GM12878 (cell line): ENCODE results near the gene RNLS. TPM values are rescaled to one million over a fixed set of nuclear protein-coding genes. Genes with fewer than 3 reads are reported as not detected.

Experiments used
- ATAC-seq: fragments of 200-7000 bp; cut with Tn5 transposase; 3 replicates; pipeline ENCODE4 v1.9.1; 2020; ENCODE audit warnings: mild to moderate bottlenecking, moderate library complexity
- BruUV-seq: library from RNA; stranded (reverse); fragments of 400-500 nt; replicated peaks from 2 replicates; lab custom pipeline; 2021; lab: Mats Ljungman, UMichigan
- CTCF ChIA-PET: fragments of 300-600 bp; sonication (Branson Sonifier 250); formaldehyde crosslinking; extraction: SDS; loops from one replicate; lab custom pipeline; 2021; ENCODE audit warnings: inconsistent platforms; lab: Yijun Ruan, JAX
- POLR2A ChIA-PET: fragments of 350-600 bp; formaldehyde crosslinking; extraction: SDS; loops from one replicate; lab custom pipeline; 2021; ENCODE audit warnings: inconsistent platforms; lab: Charles Lee
- RAD21 ChIA-PET: fragments of 300-600 bp; sonication (Branson Sonifier 250); formaldehyde crosslinking; loops from one replicate; lab custom pipeline; 2023; ENCODE audit warnings: antibody characterized with exemption; ENCODE audit not compliant: unreplicated experiment; lab: Charles Lee
- SMC1A ChIA-PET: fragments of 300-600 bp; sonication (Branson Sonifier 250); formaldehyde crosslinking; loops from one replicate; lab custom pipeline; 2023; ENCODE audit not compliant: unreplicated experiment, uncharacterized antibody; lab: Charles Lee
- DNase-seq: peaks from one replicate; pipeline ENCODE4 v3.0.0-alpha.2; 2011; ENCODE audit warnings: low read depth, low spot score
- FAIRE-seq: peaks from 3 replicates; lab custom pipeline; 2011; peaks lifted over from hg19 to GRCh38; lab: Jason Lieb, UNC
- H2AFZ ChIP-seq: 2 replicates; pipeline ENCODE4 v1.6.0; 2011; ENCODE audit warnings: low read depth, low read length, control low read depth; ENCODE audit not compliant: control insufficient read depth
- H3K27ac ChIP-seq: 2 replicates; pipeline ENCODE4 v1.5.1; 2011; ENCODE audit warnings: control low read depth; ENCODE audit not compliant: control insufficient read depth, insufficient read depth
- H3K27me3 ChIP-seq, 2 experiments: replicated peaks in 1 of 2; 2 replicates each; pipeline versions ENCODE4 v1.6.0 to v1.6.1; 2011; ENCODE audit warnings: low read length in 1 of 2; ENCODE audit not compliant: control insufficient read depth in 2 of 2, insufficient read depth in 2 of 2
- H3K36me3 ChIP-seq, 2 experiments: 2 replicates each; pipeline ENCODE4 v1.5.1; 2011; ENCODE audit warnings: low read length in 1 of 2; ENCODE audit not compliant: control insufficient read depth in 2 of 2, insufficient read depth in 2 of 2
- H3K4me1 ChIP-seq: 2 replicates; pipeline ENCODE4 v1.6.1; 2011; ENCODE audit warnings: mild to moderate bottlenecking, low read length, moderate library complexity, mixed read lengths; ENCODE audit not compliant: control insufficient read depth, insufficient read depth
- H3K4me2 ChIP-seq: 2 replicates; pipeline ENCODE4 v1.6.0; 2011; ENCODE audit warnings: control low read depth; ENCODE audit not compliant: control insufficient read depth, insufficient read depth
- H3K4me3 ChIP-seq: fragments of 200-600 bp; sonication (generic); 2 replicates; pipeline ENCODE4 v1.5.1; 2016
- H3K79me2 ChIP-seq: 2 replicates; pipeline ENCODE4 v1.6.0; 2011; ENCODE audit warnings: low read length; ENCODE audit not compliant: control insufficient read depth, insufficient read depth
- H3K9ac ChIP-seq: 2 replicates; pipeline ENCODE4 v1.8.0; 2011; ENCODE audit warnings: low read length, control low read depth, mixed read lengths; ENCODE audit not compliant: control insufficient read depth, insufficient read depth
- H3K9me3 ChIP-seq: replicated peaks from 3 replicates; pipeline ENCODE4 v1.5.1; 2011; ENCODE audit warnings: mild to moderate bottlenecking, low read length; ENCODE audit not compliant: control insufficient read depth, insufficient read depth
- H4K20me1 ChIP-seq: 2 replicates; pipeline ENCODE4 v1.6.0; 2011; ENCODE audit not compliant: control insufficient read depth, insufficient read depth
- CBX3 ChIP-seq: fragments of 200-600 bp; sonication (generic); IDR thresholded peaks from 2 replicates; pipeline ENCODE4 v1.6.1; 2016; ENCODE audit warnings: low read depth, borderline replicate concordance
- CHD1 ChIP-seq: IDR thresholded peaks from 2 replicates; pipeline ENCODE4 v1.6.1; 2012; ENCODE audit warnings: low read depth, low read length, improper control_type of control experiment
- CHD4 ChIP-seq: fragments of 200-600 bp; sonication (generic); IDR thresholded peaks from 2 replicates; pipeline ENCODE4 v1.6.1; 2016; ENCODE audit warnings: mild to moderate bottlenecking
- FOXM1 ChIP-seq: IDR thresholded peaks from 2 replicates; pipeline ENCODE4 v1.6.1; 2012; ENCODE audit warnings: low read depth, mild to moderate bottlenecking, inconsistent platforms, low read length, moderate library complexity
- GATAD2B ChIP-seq: fragments of 450-650 bp; conservative IDR thresholded peaks from 2 replicates; pipeline ENCODE4 v1.6.1; 2017; ENCODE audit warnings: low read depth, mild to moderate bottlenecking, moderate library complexity
- HDGF ChIP-seq: fragments of 450-650 bp; IDR thresholded peaks from 2 replicates; pipeline ENCODE4 v1.6.1; 2016; ENCODE audit warnings: antibody characterized with exemption
- IKZF1 ChIP-seq: fragments of 450-650 bp; conservative IDR thresholded peaks from 2 replicates; pipeline ENCODE4 v1.6.1; 2017; ENCODE audit warnings: antibody characterized with exemption, mild to moderate bottlenecking
- MTA2 ChIP-seq: fragments of 450-650 bp; IDR thresholded peaks from 2 replicates; pipeline ENCODE4 v1.6.1; 2016; ENCODE audit warnings: low read depth, mild to moderate bottlenecking, moderate library complexity
- MTA3 ChIP-seq: IDR thresholded peaks from 2 replicates; pipeline ENCODE4 v1.6.1; 2012; ENCODE audit warnings: low read length, inconsistent platforms, borderline replicate concordance
- MYB ChIP-seq: fragments of 150-350 bp; IDR thresholded peaks from 2 replicates; pipeline ENCODE4 v1.6.1; 2014; ENCODE audit warnings: mild to moderate bottlenecking, low read depth, low read length, borderline replicate concordance
- NFYA ChIP-seq: IDR thresholded peaks from 2 replicates; pipeline ENCODE4 v1.6.1; 2011; ENCODE audit warnings: low read depth, mild to moderate bottlenecking, low read length, improper control_type of control experiment, borderline replicate concordance
- SREBF2 ChIP-seq: IDR thresholded peaks from 2 replicates; pipeline ENCODE4 v1.6.1; 2012; ENCODE audit warnings: mild to moderate bottlenecking, low read length
- ZNF207 ChIP-seq: fragments of 450-650 bp; IDR thresholded peaks from 2 replicates; pipeline ENCODE4 v1.6.1; 2014; ENCODE audit warnings: antibody characterized with exemption, mild to moderate bottlenecking, borderline replicate concordance
- ZNF217 ChIP-seq: fragments of 450-650 bp; IDR thresholded peaks from 2 replicates; pipeline ENCODE4 v1.6.1; 2017; ENCODE audit warnings: antibody characterized with exemption, mild to moderate bottlenecking
- ZNF24 ChIP-seq: fragments of 450-650 bp; IDR thresholded peaks from 2 replicates; pipeline ENCODE4 v1.6.1; 2017; ENCODE audit warnings: antibody characterized with exemption, mild to moderate bottlenecking
- ZNF274 ChIP-seq: IDR thresholded peaks from one replicate; pipeline ENCODE4 v1.8.0; 2011; ENCODE audit not compliant: insufficient read length, insufficient read depth
- WGBS: methylation state at CpG from one replicate; pipeline ENCODE4 v1.1.6; 2016; ENCODE audit warnings: low lambda C conversion rate; ENCODE audit not compliant: insufficient replicate concordance, insufficient coverage; ENCODE audit errors: missing lambda C conversion rate; 5-methylcytosine and 5-hydroxymethylcytosine counted together
- in situ Hi-C: fragments of 300-500 bp; cut with MboI; formaldehyde crosslinking; loops from 9 replicates; pipeline ENCODE4 v1.14.3; 2018; ENCODE audit warnings: mixed read lengths
- intact Hi-C: fragments of 100-400 bp; cut with micrococcal nuclease; formaldehyde crosslinking; loops from one replicate; pipeline ENCODE4 v1.14.2; 2022; ENCODE audit not compliant: unreplicated experiment
- polyA plus RNA-seq, 11 experiments: library from polyadenylated mRNA; depleted of rRNA in 4 of 11; unstranded in 6 of 11; stranded (reverse) in 5 of 11; fragments of >200 nt; fragmentation: Nextera tagmentation in 4 of 11; fragmentation: Illumina TruSeq in 1 of 11; extraction: Ambion mirVana in 4 of 11; extraction: Trizol in 1 of 11; gene quantifications; 1 replicate in 1 of 11; 2 replicates in 10 of 11; pipeline versions ENCODE4 v1.2.1 to v1.2.3, GENCODE V29; 2011 to 2016; ENCODE audit warnings: inconsistent platforms in 2 of 11, missing spikeins in 2 of 11, low read depth in 1 of 11
- total RNA-seq, 4 experiments: library from RNA; depleted of rRNA in 3 of 4; stranded (reverse); fragments of >200 nt in 3 of 4; fragmentation: Illumina TruSeq in 1 of 4; extraction: Trizol in 1 of 4; gene quantifications; 2 replicates each; pipeline versions ENCODE4 v1.2.1 to v1.2.3, GENCODE V29; 2013 to 2021
- TF ChIP-seq, protein P1 (sequence below): fragments of 450-650 bp; IDR thresholded peaks from 2 replicates; pipeline ENCODE4 v1.6.1; 2016; ENCODE audit warnings: mild to moderate bottlenecking
- TF ChIP-seq, protein P2 (sequence below): fragments of 450-650 bp; IDR thresholded peaks from 2 replicates; pipeline ENCODE4 v1.6.1; 2018; ENCODE audit warnings: mild to moderate bottlenecking, low read depth, moderate library complexity; ENCODE audit not compliant: partially characterized antibody
- TF ChIP-seq, protein P3 (sequence below): IDR thresholded peaks from 2 replicates; pipeline ENCODE4 v1.6.1; 2011; ENCODE audit warnings: borderline replicate concordance, low read depth, mild to moderate bottlenecking, moderate library complexity, low read length; ENCODE audit not compliant: insufficient read depth, poor library complexity, severe bottlenecking

The RNLS gene
- total and polyA plus RNA-seq, 10 of the 15 experiments (the other 5 are each of a cell fraction or from before 2014, with no cell fraction given): 3.4 to 6.7 (median 4.6) TPM

DNA sequence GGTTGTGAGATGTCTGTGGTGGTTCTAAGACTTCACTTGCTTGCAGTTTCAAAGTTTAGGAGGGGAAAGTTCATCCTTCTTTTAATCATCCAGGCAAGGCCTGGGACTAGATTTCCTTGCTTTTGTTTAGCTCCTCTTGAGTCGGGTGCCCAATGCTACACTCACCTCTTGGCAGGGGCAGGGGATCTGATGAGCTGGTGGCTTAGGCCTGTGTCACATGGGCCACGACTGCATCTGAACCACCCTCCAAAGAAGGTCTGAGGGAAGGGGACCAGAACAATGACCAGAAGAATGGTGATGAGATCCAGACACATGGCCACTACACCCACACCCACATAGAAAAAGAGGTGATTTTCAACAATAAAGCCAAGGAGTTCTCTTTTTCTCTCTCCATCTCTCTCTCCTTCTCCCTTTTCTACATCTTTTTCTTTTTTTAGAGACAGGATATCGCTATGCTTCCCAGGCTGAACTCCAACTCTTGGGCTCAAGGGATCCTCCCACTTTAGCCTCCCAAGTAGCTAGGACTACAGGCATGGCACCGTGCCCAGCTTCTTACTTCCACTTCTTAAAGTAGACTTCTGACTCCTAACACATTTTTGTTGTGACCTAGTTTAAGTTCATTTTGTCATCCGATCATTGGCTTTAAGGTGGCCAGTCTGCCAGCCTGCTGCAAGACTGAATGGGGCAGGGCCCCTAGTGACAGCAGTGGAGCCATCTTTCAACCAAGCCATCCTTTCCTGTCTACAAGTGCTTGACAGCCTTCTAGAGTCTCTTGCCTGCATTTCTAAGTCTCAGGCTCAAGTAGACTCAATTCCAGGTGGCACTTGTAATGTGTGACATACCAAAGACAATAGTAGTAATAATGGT lies 350.9 kb downstream of the RNLS start (continued):
- TF ChIP-seq ZNF24 (no peak), MTA2 (no peak), MYB (no peak), HDGF (no peak), ZNF274 (no peak), IKZF1 (no peak)

DNA sequence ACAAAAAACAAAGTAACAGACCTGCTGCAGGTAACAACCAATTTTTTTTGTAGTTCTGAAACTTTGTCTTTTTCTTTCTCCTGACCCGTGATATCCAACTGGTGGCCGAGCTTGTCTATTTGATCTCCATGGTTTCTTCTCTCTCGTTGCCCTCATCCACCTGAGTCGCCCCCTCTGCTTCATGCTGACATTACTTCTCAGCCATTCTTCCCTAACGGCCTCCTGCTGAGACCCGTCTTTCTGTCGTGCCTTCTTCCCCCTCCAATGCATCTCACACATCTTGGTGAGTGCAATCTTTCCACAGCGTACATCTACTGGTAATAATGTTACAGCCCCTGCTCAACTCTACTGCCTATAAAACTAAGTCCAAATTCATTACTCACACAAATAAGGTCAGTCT lies 352.9 kb downstream of the RNLS start:
- no peak for FAIRE-seq

More for the DNA sequence above, 352.9 kb downstream of the RNLS start:
- POLR2A ChIA-PET: no interaction called here
- no peak for TF ChIP-seq ZNF207
- TF ChIP-seq MYB: no peak
- TF ChIP-seq NFYA: no peak
- TF ChIP-seq MTA3: no peak
- no peak for TF ChIP-seq FOXM1
- no peak for TF ChIP-seq MTA2
- no peak for TF ChIP-seq CHD4
- TF ChIP-seq, protein P1, sequence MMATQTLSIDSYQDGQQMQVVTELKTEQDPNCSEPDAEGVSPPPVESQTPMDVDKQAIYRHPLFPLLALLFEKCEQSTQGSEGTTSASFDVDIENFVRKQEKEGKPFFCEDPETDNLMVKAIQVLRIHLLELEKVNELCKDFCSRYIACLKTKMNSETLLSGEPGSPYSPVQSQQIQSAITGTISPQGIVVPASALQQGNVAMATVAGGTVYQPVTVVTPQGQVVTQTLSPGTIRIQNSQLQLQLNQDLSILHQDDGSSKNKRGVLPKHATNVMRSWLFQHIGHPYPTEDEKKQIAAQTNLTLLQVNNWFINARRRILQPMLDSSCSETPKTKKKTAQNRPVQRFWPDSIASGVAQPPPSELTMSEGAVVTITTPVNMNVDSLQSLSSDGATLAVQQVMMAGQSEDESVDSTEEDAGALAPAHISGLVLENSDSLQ: no peak
- no peak for TF ChIP-seq CBX3
- no peak for TF ChIP-seq ZNF217
- no peak for TF ChIP-seq ZNF24
- TF ChIP-seq, protein P2, sequence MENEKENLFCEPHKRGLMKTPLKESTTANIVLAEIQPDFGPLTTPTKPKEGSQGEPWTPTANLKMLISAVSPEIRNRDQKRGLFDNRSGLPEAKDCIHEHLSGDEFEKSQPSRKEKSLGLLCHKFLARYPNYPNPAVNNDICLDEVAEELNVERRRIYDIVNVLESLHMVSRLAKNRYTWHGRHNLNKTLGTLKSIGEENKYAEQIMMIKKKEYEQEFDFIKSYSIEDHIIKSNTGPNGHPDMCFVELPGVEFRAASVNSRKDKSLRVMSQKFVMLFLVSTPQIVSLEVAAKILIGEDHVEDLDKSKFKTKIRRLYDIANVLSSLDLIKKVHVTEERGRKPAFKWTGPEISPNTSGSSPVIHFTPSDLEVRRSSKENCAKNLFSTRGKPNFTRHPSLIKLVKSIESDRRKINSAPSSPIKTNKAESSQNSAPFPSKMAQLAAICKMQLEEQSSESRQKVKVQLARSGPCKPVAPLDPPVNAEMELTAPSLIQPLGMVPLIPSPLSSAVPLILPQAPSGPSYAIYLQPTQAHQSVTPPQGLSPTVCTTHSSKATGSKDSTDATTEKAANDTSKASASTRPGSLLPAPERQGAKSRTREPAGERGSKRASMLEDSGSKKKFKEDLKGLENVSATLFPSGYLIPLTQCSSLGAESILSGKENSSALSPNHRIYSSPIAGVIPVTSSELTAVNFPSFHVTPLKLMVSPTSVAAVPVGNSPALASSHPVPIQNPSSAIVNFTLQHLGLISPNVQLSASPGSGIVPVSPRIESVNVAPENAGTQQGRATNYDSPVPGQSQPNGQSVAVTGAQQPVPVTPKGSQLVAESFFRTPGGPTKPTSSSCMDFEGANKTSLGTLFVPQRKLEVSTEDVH: no peak
- TF ChIP-seq, protein P3, sequence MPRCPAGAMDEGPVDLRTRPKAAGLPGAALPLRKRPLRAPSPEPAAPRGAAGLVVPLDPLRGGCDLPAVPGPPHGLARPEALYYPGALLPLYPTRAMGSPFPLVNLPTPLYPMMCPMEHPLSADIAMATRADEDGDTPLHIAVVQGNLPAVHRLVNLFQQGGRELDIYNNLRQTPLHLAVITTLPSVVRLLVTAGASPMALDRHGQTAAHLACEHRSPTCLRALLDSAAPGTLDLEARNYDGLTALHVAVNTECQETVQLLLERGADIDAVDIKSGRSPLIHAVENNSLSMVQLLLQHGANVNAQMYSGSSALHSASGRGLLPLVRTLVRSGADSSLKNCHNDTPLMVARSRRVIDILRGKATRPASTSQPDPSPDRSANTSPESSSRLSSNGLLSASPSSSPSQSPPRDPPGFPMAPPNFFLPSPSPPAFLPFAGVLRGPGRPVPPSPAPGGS: no peak
- TF ChIP-seq CHD1: no peak
- TF ChIP-seq GATAD2B: no peak
- no peak for TF ChIP-seq SREBF2
- TF ChIP-seq, all 136 proteins: peak for 0
- Histone ChIP-seq H3K4me2 (no peak overlapping the region), H3K79me2 (no peaks in the 10 kb centered on the region), H3K27me3 (no peaks in the 10 kb centered on the region), H4K20me1 (no peaks in the 10 kb centered on the region), H3K9me3 (no peaks in the 10 kb centered on the region; the same call in 2 of the 3 replicates), H3K9ac (no peak overlapping the region), H3K36me3 (no peaks in the 10 kb centered on the region; a peak in 1 of 4 replicates), H3K4me1 (no peaks in the 10 kb centered on the region), H3K4me3 (no peak overlapping the region), H2AFZ (no peak overlapping the region), H3K27ac (no peak overlapping the region)
- in situ Hi-C loops (no loop called here), intact Hi-C loops (no loop called here)
- SMC1A ChIA-PET: interaction anchor here (1.5 kb wide), 1 partner anchor 10 kb away, joined by 3 read pairs; no protein-coding TSS in a partner anchor
- BruUV-seq: no TSS peak
- no peak for ATAC-seq
- RAD21 ChIA-PET: no interaction called here
- WGBS: 84% methylated on average over 8 of the region's 8 CpGs
- CTCF ChIA-PET: interaction anchor here (0.9 to 1.0 kb wide), 2 partner anchors 12 to 119 kb away, joined by 4 read pairs; no protein-coding TSS in a partner anchor
- DNase-seq: no peak
